ENCODE results near the gene UBE2L5. TPM values are rescaled to one million over a fixed set of nuclear protein-coding genes. Genes with fewer than 3 reads are reported as not detected.

Gene UBE2L5
- total and polyA plus RNA-seq, 2 of the 8 experiments (the other 6 are each of a cell fraction or from before 2014, with no cell fraction given), result not detected

DNA sequence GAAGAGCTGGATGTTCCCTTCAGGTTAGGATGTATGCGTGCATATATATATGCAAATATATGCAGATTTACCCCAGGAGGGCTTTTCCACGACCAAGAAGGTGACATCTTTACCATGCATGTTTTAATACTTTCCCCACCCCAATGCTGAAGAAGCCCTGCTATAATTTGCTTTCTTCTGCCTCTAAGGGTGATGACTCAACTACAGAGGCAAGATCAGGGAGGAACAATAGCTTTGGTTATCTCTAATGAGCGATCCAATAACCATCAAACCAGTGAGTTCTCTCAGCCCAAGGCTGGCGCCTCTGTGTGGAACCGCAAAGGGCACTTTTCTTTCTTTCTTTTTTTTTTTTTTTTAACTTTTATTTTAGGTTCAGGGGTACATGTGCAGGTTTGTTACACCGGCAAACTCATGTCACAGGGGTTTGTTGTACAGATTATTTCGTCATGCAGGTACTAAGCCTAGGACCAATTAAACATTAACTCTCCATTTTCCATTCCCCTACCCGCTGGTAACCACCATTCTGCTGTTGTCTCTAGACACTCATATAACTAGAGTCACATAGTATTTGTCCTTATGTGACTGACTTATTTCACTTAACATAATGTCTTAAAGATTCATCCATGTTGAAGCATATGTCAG lies 25.7 kb upstream of the UBE2L5 start:
- H2AK5ac ChIP-seq (ENCODE audit: low read depth, low read length), result no peak overlapping the region
- H3K79me1 ChIP-seq (ENCODE audit: low read depth, low read length), result no peaks in the 10 kb centered on the region
- H3K14ac ChIP-seq (ENCODE audit: insufficient read length), result no peak overlapping the region
- no peak overlapping the region for H3K23ac ChIP-seq (ENCODE audit: insufficient read length)
- H2BK12ac ChIP-seq (ENCODE audit: low read depth, low read length), result no peak overlapping the region
- no peaks in the 10 kb centered on the region for H3K79me2 ChIP-seq (ENCODE audit: control insufficient read depth in 1 of 2, insufficient read depth in 2 of 2, low read length in 2 of 2)
- FAIRE-seq (no peak), DNase-seq (ENCODE audit: low read depth in 1 of 2, low spot score in 2 of 2) (no peak)
- CTCF ChIA-PET (ENCODE audit: partially characterized antibody), result interaction anchor here (0.6 kb wide), 1 partner anchor 15 kb away, joined by 5 read pairs; no protein-coding TSS in a partner anchor
- no peak overlapping the region for H3K18ac ChIP-seq (ENCODE audit: extremely low read depth, low read length)
- H3K4me3 ChIP-seq (ENCODE audit: extremely low read depth in 1 of 4, insufficient read depth in 2 of 4, low read depth in 3 of 4, low read length in 4 of 4), result peak overlapping the region in 1 of 4 experiments; percentile 31; a peak in 1 of 8 replicates
- H4K5ac ChIP-seq (ENCODE audit: insufficient read length, low read depth, low read length), result no peak overlapping the region
- no peak overlapping the region for H2BK120ac ChIP-seq (replicated peaks; ENCODE audit: low read depth, low read length)
- H2BK5ac ChIP-seq (ENCODE audit: low read depth, low read length), result no peak overlapping the region
- no peaks in the 10 kb centered on the region for H3K27me3 ChIP-seq (replicated peaks in 1 of 4; ENCODE audit: control insufficient read depth in 3 of 4, extremely low read depth in 1 of 4, insufficient read depth in 3 of 4, low read length in 3 of 4)
- H4K8ac ChIP-seq (ENCODE audit: extremely low read depth, insufficient read depth, low read length), result no peak overlapping the region
- peak overlapping the region; percentile 6 to 71; a peak in 2 of 4 replicates for H3K4me2 ChIP-seq (ENCODE audit: insufficient read depth in 1 of 2, low read depth in 2 of 2, low read length in 2 of 2)
- POLR2A ChIA-PET (ENCODE audit: partially characterized antibody), result interaction anchor here (1.6 kb wide), 1 partner anchor 69 kb away, joined by 4 read pairs; the partner anchor contains the start of gene HMGB1
- H2AFZ ChIP-seq (ENCODE audit: low read length), result 0 out of 2 replicates have a peak overlapping the region, but pooled peaks have one; percentile 66
- no peaks in the 10 kb centered on the region for H3K36me3 ChIP-seq (ENCODE audit: control insufficient read depth in 2 of 4, insufficient read depth in 4 of 4, low read length in 3 of 4)
- H3K4me1 ChIP-seq (replicated peaks in 1 of 4; ENCODE audit: control insufficient read depth in 3 of 4, insufficient read depth in 4 of 4, low read length in 3 of 4), result peaks cover 0 to 4% (median 3%) of the 10 kb centered on the region in 4 experiments; a peak in 3 of 7 replicates
- TF ChIP-seq JUND (IDR thresholded peaks at IDR 0.05; ENCODE audit: low read length), result no peak
- TF ChIP-seq SP4 (IDR thresholded peaks at IDR 0.05; ENCODE audit: low read length), result no peak
- TF ChIP-seq ZNF274 (IDR thresholded peaks at IDR 0.05; ENCODE audit: borderline replicate concordance, extremely low read depth, low read length), result no peak
- no peak for TF ChIP-seq SAP30 (IDR thresholded peaks at IDR 0.05; ENCODE audit: insufficient read depth, insufficient replicate concordance, low read length)
- no peak for TF ChIP-seq TAF1 (IDR thresholded peaks at IDR 0.05; ENCODE audit: low read depth, low read length)
- no peak for TF ChIP-seq PHF8 (conservative IDR thresholded peaks at IDR 0.05; ENCODE audit: low read depth, low read length)
- no peak for TF ChIP-seq CREB1 (IDR thresholded peaks at IDR 0.05)
- TF ChIP-seq TCF12 (IDR thresholded peaks at IDR 0.05; ENCODE audit: low read depth, low read length), result no peak
- TF ChIP-seq TAF7 (optimal IDR thresholded peaks at IDR 0.05; ENCODE audit: borderline replicate concordance, low read depth, low read length), result no peak
- no peak for TF ChIP-seq NANOG (IDR thresholded peaks at IDR 0.05; ENCODE audit: insufficient read depth, low read depth, low read length, poor library complexity, severe bottlenecking)
- TF ChIP-seq RFX5 (IDR thresholded peaks at IDR 0.05; ENCODE audit: borderline replicate concordance, low read depth, low read length), result no peak
- TF ChIP-seq CHD2 (IDR thresholded peaks at IDR 0.05; ENCODE audit: low read length), result no peak
- no peak for TF ChIP-seq RBBP5 (IDR thresholded peaks at IDR 0.05; ENCODE audit: borderline replicate concordance, low read depth, low read length)
- no peak overlapping the region for H3K4ac ChIP-seq (replicated peaks; ENCODE audit: insufficient read length, low read depth, low read length)
- H4K20me1 ChIP-seq (replicated peaks in 1 of 2; ENCODE audit: control insufficient read depth in 1 of 2, insufficient read depth in 2 of 2, low read length in 2 of 2), result no peaks in the 10 kb centered on the region
- H3K9ac ChIP-seq (replicated peaks in 1 of 4; ENCODE audit: extremely low read depth in 1 of 4, low read depth in 3 of 4, low read length in 3 of 4), result no peak overlapping the region
- no peak overlapping the region for H3K56ac ChIP-seq (replicated peaks; ENCODE audit: insufficient read length, low read depth, low read length)
- H2BK20ac ChIP-seq (ENCODE audit: low read length), result no peak overlapping the region
- no peaks in the 10 kb centered on the region for H3K9me3 ChIP-seq (ENCODE audit: insufficient read depth in 2 of 2, low read depth in 1 of 2, low read length in 1 of 2)
- H4K91ac ChIP-seq (replicated peaks; ENCODE audit: insufficient read length, low read length), result no peak overlapping the region
- H3K27ac ChIP-seq (ENCODE audit: low read depth, low read length), result no peak overlapping the region
- WGBS, 2 experiments (ENCODE audit: extremely low coverage in 1 of 2, insufficient coverage in 1 of 2, insufficient read length in 1 of 2, insufficient replicate concordance in 2 of 2, low coverage in 1 of 2, low lambda C conversion rate in 2 of 2, missing lambda C conversion rate in 1 of 2), result 66% methylated on average over 7 of the region's 8 CpGs; no CpG with 5 or more reads in 1 of the 2 experiments
- no peak overlapping the region for H2BK15ac ChIP-seq (ENCODE audit: low read length)
- H3K23me2 ChIP-seq (ENCODE audit: low read depth, low read length), result peaks cover 4% of the 10 kb centered on the region

All from H1 (cell line).